RCC 7860 (cell line): Measurements from ENCODE around the gene CHID1.

Source experiments
- DNase-seq: peaks from one replicate; pipeline ENCODE4 v3.0.0-alpha.2; 2015; ENCODE audit warnings: low spot score
- FAIRE-seq: peaks from 2 replicates; lab custom pipeline; 2012; peaks lifted over from hg19 to GRCh38; lab: Jason Lieb, UNC

CHID1 gene

DNA sequence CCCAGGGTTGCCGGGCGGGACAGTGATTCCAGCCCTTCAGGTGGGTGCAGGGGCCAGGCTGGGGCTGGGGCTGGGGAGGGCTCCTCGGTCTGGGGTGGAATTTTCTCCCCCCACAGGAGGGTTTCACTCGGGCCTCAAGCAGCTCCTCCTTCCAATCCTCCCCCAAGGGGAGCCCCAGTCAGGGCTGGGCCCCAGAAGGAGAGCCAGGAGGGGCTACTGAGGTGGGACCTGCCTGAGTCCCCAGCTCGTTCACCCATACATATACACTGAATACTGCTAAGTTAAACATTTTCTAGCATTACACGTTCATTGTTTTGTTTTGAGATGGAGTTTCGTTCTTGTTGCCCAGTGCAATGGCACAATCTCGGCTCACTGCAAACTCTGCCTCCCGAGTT is 84.4 kb downstream of the CHID1 start:
- DNase-seq: no peak
- no peak for FAIRE-seq

DNA sequence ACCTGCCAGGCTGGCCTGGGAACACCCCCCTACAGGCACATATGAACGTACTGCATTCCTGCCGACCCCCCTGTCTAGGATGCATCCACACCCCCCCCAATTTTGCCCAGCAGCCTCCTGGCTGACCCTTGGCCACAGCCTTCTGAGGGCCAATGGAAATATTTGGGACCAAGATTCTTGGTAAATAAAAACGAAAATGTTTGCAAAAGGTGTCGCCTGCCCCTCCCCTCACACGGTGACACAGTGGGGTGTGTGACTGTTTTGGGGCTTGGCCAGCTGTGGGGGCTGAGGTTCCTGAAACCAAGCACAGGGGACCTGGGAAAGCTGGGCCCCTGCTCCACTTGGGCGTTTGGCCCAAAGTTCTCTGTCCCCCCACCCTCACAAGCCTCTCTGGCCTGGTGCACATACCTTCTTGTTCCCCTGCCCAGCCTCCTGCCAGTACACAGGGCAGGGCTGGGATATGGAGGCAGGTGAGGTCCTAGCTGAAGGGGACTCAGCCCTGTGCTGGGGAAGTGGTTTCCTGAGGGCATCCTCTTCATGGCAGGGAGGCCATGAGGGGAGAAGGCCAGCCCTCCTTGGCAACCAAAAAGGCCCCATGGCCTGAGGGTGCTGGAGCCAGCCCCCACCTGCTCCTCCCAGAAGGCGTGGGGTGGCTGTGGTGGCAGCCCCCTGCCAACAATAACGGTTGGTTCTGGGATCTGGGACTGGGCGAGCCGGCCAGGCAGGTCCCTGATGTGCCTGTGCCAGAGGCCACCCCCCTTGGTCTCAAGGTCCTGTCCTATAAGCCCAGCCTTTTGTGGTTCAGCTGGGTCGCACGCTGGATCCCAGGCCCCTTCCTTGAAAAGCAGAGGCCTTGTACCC is 85.0 kb downstream of the CHID1 start:
- FAIRE-seq (no peak), DNase-seq (no peak)

DNA sequence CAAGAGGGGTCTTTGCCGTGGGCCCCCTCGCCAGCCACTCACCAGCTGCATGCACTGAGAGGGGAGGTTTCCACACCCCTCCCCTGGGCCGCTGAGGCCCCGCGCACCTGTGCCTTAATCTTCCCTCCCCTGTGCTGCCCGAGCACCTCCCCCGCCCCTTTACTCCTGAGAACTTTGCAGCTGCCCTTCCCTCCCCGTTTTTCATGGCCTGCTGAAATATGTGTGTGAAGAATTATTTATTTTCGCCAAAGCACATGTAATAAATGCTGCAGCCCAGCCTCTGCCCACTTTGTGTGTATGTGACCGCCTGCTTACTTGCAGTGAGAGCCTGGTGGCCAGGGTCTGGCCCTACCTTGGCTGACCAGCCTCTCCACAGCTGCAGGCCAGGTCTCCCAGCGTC is 85.7 kb downstream of the CHID1 start:
- DNase-seq (no peak), FAIRE-seq (no peak)

DNA sequence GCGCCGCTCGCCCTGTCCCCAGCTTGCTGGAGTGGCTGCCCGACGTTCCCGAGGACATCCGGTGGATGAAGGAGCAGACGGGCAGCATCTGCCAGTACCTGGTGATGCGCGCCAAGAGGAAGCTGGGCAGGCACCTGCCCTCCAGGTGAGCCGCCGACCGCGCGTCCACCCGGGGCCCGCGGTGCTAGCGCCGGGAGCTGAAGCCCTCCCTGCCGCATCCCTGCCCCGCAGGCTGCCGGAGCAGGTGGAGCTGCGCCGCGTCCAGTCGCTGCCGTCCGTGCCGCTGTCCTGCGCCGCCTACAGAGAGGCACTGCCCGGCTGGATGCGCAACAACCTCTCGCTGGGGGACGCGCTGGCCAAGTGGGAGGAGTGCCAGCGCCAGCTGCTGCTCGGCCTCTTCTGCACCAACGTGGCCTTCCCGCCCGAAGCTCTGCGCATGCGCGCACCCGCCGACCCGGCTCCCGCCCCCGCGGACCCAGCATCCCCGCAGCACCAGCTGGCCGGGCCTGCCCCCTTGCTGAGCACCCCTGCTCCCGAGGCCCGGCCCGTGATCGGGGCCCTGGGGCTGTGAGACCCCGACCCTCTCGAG is 86.2 kb downstream of the CHID1 start:
- no peak for DNase-seq
- FAIRE-seq: no peak

DNA sequence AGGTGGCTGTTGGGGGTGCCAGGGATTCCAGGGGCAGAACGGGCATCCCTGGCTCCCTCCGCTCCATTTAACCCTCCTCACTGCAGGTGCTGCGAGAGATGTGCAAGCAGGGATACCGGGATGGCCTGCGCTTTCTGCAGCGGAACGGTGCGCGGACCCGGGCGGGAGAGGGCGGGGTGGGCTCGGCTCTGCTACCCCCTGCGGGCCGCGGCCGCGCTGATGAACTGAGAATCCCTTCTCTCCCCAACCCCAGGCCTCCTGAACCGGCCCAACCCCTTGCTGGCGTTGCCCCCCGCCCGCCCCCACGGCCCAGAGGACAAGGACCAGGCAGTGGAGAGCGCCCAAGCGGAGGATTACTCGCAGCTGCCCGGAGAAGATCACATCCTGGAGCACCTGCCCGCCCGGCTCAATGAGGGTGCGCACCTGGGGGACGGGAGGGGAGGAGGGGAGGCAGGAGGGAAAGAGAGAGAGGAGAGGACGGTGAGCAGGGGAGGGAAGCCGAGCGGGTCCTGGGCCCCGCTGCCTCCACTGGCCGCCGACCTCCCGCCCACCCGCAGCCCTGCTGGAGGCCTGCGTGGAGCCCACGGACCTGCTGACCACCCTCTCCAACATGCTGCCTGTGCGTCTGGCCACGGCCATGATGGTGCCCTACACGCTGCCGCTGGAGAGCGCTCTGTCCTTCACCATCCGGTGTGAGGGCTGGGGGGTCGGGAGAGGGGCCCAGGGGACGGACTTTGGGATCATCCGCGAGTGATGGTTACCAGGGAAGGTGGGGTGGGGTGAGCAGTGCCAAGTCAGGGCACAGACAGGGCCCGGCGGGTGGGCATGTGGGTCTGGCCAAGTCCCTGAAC is 86.9 kb downstream of the CHID1 start:
- no peak for FAIRE-seq
- DNase-seq: no peak

DNA sequence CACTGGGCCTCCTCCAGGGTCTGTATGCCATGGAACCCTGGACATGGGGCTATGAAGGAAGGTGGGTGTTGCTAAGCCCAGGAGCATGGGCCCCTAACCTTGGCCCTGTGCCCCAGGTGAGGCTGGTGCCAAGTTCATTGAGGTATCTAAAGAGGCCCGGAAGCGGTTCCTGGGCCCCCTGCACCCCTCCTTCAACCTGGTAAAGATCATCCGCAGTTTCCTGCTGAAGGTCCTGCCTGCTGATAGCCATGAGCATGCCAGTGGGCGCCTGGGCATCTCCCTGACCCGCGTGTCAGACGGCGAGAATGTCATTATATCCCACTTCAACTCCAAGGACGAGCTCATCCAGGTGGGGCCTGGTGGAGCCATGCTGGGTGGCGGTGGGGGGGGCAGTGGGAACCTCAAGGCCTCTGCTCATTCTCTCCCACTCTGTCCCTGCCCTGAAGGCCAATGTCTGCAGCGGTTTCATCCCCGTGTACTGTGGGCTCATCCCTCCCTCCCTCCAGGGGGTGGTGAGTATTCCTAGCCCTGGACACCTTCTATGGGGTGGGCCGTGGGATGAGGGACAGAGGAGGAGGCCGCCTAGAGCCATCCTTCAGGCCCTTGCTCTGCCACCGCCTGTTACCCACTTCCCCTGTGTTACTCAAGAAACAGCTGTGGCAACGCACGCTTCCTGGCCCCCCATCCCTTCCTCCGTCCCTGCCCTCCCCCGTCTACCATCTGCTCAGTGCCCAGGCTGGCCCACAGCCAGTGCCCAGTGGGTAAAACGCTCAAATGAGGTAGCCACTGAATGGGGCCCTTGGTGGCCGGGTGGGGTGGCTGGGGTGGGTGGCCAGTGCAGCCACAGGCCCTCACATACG is 88.9 kb downstream of the CHID1 start:
- no peak for FAIRE-seq
- no peak for DNase-seq

DNA sequence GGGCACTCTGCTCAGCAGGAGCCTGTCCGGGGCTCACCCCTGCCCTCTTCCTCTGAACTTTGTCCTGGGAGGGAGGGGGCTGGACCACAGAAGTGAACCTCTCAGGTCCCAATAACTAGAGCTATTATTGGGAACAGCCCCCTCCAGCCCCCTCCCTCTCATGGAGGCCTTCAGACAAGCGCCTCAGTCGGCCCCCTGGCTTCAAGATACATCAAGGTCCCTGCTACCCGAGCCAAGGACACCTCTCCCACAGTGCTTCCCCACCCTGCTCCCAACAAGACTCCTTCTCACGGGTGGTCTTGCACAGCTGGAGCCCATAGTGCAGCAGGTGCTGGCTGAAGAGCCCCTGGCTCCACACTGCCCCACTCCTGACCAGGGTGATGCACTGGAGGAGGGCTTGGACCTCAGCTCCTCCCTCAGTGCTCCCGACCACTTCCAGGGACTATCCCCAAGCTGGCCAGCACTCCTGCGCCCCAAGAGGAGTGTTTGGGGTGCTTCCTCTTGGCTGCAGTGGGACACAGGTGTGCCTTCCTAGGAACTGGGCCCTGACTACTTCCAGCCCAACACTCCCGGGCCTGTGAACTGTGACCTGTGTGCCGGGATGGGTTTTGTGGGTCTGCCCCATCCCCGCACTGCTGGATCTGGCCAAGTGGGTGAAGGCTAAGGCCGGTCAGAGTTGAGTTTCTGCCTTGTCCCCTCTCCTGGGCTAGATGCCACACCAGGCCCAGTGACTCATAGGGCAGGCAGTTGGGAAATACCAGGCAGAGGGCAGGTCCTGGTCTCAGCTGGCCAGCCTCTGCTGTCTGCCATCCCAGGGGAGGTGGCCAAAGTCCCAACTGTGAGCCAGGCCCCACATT is 89.7 kb downstream of the CHID1 start:
- FAIRE-seq: peak; percentile 80
- peak; percentile 85 for DNase-seq

DNA sequence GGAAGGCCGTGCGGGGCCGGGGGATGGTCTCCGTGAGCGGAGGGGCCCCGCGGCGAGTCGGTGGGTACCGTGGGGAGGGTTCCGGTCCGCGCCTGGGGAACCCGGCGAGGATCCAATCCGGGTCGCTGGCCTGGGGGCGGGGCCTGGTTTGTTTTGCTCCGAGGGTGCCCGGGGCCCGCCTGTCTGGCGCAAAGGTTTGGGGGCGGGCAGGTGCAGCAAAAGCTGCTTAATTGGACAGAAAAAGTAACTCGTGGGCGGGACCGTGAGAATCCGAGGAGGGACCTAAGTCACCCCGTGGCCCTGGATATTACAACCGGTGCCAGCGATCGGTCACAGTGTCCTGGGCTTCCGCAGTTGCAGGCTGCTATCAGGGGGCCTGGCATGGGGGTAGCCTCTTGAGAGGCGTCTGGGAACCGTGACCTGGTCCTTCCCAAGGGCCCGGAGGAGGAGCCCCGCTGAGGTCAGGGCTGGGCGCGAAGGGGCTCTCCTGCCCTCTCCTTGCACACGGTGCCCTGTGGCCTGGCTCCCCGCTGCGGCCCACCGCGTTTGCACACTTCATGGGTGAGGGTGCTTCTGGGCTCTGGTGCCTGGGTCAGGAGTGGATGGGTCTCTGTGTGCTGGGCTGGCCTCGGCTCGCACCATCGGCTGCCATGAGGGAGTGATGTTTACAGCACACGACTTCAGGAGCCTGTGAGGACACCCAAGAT is 90.5 kb downstream of the CHID1 start:
- DNase-seq (peak; percentile 61), FAIRE-seq (peak; percentile 52)

DNA sequence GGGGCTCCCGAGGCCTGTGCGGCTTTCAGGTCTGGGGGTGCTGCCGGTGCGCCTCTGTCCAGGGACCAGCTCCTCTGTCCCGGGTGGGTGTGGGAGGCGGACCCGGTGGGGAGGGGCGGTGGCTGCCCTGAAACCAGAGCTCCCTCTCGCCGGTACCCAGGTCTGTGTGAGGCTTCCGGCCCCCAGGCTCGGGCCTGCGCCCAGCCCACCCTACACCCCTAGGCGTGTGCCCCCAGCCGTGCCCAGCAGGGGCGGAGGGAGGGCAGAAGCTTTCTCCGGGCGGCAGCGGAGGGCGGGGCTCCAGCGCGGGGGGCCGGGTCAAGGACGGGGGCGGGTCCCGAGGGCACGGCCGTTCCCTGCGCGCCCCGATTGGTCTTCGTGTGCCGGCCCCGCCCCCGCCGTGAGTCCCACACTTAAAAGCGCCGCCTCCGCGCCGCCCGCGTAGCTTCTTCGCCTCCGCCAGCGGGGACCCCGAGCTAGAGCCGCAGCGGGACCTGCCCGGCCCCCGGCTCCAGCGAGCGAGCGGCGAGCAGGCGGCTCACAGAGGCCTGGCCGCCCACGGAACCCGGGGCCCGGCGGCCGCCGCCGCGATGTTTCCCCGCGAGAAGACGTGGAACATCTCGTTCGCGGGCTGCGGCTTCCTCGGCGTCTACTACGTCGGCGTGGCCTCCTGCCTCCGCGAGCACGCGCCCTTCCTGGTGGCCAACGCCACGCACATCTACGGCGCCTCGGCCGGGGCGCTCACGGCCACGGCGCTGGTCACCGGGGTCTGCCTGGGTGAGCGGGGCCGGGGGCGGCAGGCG is 91.3 kb downstream of the CHID1 start:
- DNase-seq: peak; percentile 64
- FAIRE-seq: no peak

DNA sequence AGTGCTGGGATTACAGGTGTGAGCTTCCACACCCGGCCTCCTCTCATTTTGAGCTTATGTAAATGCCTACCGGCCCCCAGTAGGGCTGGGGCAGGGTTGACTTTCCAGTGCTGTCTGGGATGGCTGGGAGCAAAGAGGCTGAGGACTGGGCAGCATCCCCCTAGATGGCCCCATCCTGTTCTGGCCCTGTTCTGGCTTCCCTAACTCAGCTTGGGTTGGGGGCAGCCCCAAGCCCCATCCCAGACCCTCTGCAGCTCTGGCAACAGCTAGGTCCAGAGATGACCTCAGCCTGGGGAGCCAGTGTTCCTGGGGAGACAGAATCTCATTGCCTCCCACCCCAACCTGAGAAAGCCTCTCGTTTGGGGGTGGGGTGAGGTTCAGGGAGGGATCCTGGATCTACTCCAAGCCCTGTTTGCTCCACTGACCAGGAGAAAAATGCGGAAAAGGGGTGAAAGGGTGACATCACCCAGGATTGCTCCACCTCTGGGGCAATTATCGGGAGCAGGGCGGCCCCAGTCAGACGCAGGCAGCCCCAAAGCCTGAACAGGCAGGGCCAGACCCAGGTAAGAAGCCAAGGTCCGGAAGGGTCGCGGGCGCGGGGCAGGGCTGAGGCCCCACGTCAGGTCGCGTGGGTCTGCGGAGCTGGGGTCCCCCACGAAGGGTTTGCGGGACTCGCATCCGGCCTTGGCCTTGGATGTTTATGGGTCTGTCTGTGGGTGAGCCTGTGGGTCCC is 92.0 kb downstream of the CHID1 start, which contains the start of gene PNPLA2:
Gene PNPLA2, plus strand, starts transcription at position 519 of the 733 bp plus-strand sequence. CDS start 805 bp downstream, outside the sequence.
- DNase-seq (no peak), FAIRE-seq (no peak)
